Measurements from ENCODE around the gene BANK1. TPM values are rescaled to one million over a fixed set of nuclear protein-coding genes. Genes with fewer than 3 reads are reported as not detected.
A peak's percentile ranks its signal among the peaks of the same experiment; 100 is the strongest.

Gene BANK1
- total RNA-seq, 2 donors from 2014 or later: 4.9 to 12.4 TPM

DNA sequence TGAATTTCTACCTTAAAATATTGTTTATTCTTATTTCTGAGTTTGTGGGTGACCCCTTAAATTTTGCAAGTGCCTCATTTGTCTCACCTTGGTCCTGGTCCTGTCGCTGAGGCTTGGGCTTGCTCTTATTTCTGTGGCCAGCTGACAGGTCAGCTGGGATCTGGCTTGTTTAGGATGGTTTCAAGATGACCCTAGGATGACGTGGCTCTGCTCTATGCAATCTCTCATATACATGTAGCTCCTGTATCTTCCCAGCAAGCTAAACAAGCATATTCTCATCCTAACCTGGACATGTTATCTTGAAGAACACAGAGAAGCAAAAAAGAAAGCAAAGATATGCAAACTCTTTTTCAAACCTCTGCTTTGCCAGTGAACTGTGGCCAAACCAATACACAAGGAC lies 158.4 kb downstream of the BANK1 start:
- intact Hi-C loops (cut with DNase I): no loop called here
- no peak for DNase-seq (ENCODE audit: low spot score)

DNA sequence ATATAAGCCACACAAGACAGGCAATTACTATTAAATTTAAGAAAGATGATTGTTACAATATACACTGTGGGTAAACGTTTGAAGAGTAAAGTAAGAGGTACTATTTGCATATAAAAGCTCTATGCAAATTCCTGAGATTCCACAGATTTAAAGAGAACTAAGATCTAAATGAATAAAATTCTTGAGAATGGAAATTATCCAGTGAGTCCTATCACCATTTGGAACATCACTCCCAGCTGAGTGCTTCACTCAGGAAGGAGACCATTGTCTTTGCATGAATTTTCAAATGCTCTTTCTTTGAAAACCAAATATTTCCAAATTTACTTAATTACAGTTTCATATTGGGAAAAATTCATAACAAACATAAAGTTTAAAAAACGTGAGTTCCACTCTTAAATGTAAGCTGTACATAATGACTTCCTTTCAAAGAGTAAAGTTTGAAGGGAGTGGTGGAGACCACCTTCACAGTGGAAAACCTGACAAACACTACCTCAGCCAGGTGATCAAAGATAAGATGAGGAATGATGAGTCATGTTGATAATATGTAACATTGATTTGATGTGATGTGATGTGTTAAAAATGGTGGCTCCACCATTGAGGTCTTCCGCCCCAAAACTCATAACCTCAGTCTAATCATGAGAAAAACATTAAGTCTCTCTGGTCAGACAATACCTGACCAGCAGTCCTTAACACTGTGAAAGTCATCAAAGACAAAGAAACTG lies 159.9 kb downstream of the BANK1 start:
- intact Hi-C loops (cut with DNase I): loop anchor here in 1 of 2 donors (10.0 kb wide), 1 partner anchor 666 kb away; no protein-coding TSS in a partner anchor
- no peak for DNase-seq (ENCODE audit: low spot score)

DNA sequence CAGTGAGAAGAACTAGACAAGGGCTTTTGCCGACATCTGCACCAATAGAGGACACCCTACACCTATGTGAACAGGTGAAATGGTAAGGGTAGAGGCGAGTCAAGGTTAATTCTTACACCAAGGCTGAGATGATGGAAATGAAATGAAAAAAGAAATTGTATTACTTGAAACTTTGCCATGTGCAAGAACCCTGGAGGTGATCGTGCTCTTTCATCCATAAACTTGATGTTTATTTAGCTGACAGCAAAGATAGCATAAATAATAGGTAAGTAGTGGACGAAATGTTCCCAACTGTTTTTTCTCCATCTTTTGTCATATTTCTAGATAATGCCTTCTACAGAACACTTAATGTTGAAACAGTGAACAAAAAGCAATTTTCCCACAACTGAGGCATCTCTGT lies 162.5 kb downstream of the BANK1 start:
- intact Hi-C loops (cut with DNase I): loop anchor here in 1 of 2 donors (10.0 kb wide), 1 partner anchor 668 kb away; no protein-coding TSS in a partner anchor
- no peak for DNase-seq (ENCODE audit: low spot score)

DNA sequence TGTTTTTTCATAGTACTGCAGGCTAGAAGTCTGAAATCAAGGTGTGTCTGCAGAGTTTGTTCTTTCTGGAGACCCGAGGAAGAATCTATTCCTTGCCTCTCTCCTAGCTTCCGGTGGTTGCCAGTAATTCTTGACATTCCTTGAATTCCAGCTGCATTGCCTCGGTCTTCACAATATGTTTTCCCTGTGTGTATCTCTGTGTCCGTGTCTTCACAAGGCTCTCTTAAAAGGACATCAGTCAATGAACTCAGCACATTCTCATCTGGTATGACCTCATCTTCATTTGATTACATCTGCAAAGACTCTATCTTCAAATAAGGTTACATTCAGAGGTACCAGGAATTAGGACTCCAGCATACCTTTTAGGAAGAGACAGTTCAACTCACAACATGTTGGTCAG lies 163.4 kb downstream of the BANK1 start:
- intact Hi-C loops (cut with DNase I): loop anchor here in 1 of 2 donors (10.0 kb wide), 1 partner anchor 669 kb away; no protein-coding TSS in a partner anchor
- DNase-seq (ENCODE audit: low spot score): no peak

DNA sequence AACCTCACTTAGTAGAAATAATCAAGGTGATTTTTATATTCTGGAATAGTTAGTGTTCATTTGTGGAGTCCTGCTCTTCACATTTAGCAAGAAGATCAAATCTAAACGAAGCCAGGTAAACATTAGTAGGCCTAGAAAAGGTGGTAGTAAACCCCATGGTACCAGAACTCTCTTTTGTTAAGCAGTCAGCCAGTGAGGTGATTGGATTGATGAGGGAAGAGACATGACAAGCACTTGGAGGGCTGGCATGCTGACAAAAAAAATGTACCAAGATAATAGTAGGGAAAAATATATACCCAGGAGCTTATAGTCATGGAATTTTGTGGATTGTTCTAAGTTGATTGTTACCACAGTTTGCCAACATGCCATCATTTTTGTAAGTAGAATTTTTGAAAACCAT lies 163.8 kb downstream of the BANK1 start:
- no peak for DNase-seq (ENCODE audit: low spot score)
- intact Hi-C loops (cut with DNase I): loop anchor here in 1 of 2 donors (10.0 kb wide), 1 partner anchor 670 kb away; no protein-coding TSS in a partner anchor

DNA sequence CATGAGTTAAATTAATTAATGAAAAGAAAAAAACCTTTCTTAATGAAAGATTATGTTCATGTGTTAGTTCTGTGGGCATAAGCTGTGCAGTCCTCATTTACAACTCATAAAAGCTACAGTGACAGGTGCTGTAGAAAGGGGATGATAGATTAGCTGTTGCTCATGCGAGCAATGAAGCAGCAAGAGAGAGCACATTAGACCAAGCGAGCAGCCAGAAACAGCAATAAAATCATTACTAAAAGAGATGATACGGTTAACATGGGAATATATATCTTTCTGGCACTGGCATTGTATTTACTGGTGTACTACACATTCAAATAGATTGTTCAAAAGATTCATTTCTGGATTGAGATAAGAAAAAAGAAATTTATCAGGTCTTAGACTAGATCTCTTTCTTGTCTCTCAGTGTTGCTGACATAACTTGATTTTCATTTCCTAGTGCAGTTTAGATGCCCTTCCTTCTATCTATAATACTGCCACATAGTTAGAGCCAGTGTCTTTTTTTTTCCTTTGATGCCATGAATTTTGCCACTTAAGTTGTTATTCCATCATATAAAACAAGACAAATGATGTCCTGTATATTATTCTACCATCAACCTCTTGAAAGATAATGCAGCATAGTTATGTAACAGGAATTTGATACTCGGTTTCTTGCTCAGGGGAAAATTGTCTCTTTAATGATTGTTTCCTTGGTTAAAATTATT lies 164.6 kb downstream of the BANK1 start:
- intact Hi-C loops (cut with DNase I): loop anchor here in 1 of 2 donors (10.0 kb wide), 1 partner anchor 670 kb away; no protein-coding TSS in a partner anchor
- DNase-seq (ENCODE audit: low spot score): no peak

DNA sequence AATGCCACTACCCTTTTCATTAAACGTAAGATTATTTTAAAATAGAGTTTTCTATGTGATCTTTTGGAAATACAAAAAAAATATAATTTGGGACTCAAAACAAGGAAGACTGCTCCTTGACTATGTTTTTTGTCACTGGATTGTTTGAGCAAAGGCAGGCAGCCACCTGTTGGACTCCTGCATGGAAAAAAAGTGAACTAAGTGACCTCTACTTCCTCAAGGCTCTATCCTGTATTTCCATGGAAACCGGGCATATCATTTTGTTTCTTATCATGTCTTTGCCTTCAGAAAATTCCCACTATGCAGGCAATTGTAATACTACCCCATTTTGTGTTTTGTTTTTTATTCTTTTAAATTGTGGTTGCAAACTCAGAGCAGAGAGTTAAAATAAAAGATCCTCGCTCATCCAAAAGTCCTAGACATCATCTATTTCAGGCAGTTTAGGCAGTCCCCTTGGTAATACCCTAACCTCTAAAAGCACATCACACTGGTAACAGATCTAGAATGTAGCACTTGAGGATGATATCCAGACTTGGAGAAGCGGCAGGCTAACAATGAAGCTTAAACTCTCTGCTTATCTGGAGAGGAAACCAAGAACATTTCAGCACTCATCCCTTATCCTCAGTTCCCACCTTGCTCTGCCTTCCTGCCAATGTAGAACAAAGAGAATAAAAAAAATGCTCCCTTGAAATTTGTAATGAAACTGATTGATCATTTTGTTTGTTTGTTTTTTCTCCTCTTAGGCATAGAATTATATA lies 165.7 kb downstream of the BANK1 start:
- DNase-seq (ENCODE audit: low spot score): no peak
- intact Hi-C loops (cut with DNase I): loop anchor here in 1 of 2 donors (10.0 kb wide), 1 partner anchor 671 kb away; no protein-coding TSS in a partner anchor

DNA sequence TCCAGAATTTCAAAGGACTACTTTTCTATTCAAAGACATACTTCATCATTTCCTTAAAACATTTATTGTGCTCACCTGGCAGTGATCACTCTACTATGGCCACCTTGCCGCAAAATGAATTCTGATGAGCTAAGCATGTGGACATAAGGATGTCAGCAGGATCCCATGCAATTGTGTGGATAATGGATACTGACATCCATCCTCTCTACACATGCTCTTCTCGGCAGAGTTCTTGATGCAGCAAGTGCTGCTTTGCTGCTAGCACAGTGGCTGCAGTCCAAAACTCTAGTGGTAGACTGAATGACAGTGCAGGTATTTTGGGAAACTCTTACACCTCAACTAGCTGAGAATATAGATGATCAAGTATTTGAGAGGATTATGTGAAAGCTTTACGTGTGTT lies 168.0 kb downstream of the BANK1 start:
- intact Hi-C loops (cut with DNase I): loop anchor here in 1 of 2 donors (10.0 kb wide), 1 partner anchor 674 kb away; no protein-coding TSS in a partner anchor
- no peak for DNase-seq (ENCODE audit: low spot score)

DNA sequence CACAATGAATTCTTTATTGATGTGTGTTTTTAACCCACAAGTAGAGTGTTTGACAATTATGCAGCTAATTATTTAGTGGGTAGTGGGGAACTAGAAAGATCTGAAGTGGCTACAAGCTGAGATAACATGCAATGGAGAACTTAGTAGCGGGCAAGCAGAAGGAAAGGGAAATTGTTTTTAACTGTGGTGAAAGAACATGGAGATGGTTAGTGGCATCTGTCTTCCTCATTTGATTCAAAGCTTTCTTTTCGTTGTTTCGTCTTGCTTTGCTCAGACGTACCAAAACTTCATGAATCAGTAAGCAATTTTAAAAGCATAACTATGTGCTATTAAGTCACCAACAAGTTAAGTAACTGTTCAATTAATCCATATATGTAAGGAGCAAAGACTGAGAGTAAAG lies 169.9 kb downstream of the BANK1 start:
- intact Hi-C loops (cut with DNase I): no loop called here

DNA sequence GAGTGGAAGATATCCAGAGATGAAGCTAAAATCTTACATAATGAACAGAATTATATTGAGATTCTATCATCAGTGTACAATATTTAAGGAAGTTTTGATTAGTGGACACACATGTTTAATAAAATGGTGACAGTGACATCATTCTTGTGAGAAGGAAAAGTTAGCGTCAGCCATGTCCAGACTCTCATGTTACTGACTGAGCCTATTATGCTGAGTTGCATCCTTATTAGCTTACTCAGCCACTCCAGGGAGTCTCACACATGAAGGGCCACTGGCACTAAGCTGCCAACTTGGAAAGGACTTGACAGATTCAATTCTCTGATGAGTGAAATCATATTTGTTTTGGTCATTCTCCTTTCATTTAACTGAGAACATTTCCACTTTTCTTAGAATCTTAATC lies 170.6 kb downstream of the BANK1 start:
- DNase-seq (ENCODE audit: low spot score): no peak
- intact Hi-C loops (cut with DNase I): no loop called here

More for the DNA sequence above, 169.9 kb downstream of the BANK1 start:
- no peak for DNase-seq (ENCODE audit: low spot score)

DNA sequence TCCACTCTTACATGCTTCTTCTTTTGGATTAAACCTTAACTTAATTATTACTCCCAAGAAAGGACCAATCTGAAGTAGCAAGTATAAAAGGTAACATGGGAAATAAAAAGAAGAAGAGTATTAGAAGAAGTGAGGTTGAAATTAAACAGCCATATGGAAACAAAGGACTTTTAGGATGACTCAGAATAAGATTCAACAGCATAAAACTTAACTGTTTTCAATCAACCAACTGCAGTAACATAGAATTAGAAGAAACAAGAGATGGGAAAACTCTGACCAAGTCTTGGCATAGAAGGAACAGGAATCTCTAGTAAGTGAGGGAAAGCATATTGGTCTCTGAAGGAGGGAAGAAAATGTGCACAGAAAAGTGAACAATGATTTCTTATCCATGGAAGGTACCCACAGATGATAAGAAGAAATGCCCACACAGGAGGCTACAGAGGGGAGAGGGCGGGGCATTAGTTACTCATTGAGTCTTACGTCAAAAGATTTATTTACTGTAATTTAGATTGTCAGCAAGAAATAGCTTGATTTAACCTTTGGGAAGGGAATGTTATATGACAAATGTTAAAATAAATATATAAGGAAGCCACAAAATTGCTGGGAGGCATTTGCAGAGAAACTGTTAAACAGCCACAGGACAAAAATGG lies 177.3 kb downstream of the BANK1 start:
- no peak for DNase-seq (ENCODE audit: low spot score)
- intact Hi-C loops (cut with DNase I): no loop called here

DNA sequence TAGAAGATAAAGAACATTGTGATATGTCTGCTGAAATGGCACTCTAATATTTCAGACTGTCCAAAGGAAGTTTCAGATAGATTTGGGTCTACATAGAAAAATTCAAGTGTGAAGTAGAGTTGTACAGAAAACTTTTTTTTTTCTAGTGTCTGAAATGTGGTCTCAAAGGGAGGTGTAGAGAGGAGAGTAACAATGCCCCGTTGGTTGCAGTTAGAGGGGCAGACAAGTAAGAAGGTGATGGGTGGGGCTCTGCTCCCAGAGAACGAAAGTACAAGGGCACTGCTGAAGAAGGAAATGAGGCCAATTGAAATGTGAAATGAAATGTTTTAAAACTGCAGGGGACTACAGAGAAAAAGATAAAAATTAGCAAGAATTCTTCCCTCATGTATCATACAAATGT lies 177.8 kb downstream of the BANK1 start:
- intact Hi-C loops (cut with DNase I): no loop called here
- DNase-seq (ENCODE audit: low spot score): no peak

DNA sequence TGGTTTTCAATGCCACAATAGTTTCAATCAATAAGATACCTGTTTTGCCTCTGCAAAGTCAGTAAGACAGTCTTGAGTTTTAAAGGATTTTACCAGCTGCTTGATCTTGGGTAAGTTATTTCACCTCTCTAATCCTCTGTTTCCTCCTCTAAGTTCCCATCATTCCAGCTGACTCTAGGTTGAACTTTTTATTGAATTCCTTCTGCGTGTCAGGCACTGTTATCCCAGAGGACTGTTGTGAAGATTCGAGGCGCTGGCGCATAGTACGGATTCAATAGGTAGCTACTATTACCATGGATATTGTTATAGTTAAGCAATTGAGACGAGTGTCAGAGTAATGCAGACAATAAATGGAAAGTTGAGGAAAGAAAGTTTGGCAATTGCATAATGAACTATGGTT lies 179.4 kb downstream of the BANK1 start:
- no peak for DNase-seq (ENCODE audit: low spot score)
- intact Hi-C loops (cut with DNase I): no loop called here

DNA sequence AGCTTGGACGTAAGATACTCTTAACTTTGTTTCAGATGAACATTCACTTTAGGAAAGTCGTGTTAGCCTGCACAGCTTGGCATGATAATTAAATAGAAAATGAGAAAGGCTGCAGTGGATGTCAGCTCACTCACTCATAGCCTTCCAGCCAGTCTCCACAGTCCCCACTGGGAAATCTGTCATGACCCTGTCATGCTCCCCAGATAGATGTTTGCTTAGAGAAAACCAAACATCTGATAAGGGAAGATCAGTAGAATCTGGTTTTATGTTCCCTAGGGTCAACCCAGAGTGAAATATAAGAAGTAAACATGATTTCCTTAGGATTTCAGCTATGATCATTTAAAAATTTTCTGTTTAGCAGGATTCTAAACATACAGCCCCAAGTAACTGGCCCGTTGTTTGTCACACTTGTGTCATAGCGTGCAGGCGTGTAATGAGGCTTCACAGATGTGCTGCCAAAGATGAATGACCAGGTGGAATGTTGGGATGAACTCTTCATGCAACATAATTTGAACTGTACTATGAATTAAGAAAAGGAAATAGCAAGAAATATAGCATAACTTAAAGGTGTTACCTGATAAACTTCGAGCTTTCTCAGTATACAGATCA lies 180.1 kb downstream of the BANK1 start:
- intact Hi-C loops (cut with DNase I): no loop called here
- DNase-seq (ENCODE audit: low spot score): no peak

DNA sequence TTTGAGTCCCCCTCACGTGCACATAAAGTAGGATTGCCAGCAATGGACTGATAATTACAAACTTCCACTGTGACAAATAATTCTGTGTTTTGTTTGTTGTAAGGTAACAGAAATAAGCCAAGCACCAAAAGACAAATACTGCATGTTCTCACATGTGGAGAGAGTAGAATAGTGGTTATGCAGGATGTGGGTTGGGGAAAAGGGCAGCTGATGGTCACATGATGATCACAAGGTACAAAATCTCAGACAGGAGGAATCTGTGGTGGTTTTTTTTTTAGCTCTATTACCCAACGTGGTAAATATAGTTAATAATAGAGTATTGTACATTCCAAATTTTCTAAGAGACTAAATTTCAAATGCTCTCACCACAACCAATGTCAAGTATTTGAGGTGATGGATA lies 182.3 kb downstream of the BANK1 start:
- no peak for DNase-seq (ENCODE audit: low spot score)
- intact Hi-C loops (cut with DNase I): no loop called here

DNA sequence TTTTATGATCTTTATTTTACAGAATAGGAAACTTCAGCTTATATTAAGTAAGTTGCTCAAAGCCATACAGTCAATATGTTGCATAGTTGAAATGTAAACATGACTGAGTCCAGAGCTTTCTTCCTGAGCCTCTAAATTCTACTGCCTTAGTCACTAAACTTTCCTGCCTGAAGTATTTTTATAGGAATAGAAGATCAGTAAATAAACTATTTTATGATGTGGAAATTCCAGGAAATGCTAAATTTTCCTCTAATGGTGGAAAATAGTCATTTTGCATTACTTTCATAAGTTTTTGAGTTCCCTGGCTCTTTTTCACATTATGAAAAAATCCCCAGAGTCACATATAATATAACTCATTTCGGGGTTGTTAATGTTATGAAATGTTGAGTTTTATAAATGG lies 182.8 kb downstream of the BANK1 start:
- DNase-seq (ENCODE audit: low spot score): no peak
- intact Hi-C loops (cut with DNase I): no loop called here

DNA sequence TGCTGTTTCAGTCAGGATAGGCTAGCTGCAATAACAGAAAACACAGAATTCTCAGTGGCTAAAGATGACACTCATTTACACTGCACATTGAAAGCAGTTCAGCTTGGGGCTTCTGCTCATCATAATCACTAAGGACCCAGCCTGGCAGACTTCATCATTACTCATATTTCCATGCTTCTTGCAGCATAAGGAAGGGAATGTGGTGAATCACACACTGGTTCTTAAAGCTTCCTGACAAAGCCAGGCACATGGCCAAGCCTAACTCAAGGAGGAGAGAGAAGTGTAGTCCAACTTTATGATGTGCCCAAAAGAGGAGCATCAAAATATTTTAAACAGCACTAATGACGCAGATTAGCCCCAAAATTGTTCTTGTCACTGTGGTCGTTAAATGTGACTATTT lies 186.5 kb downstream of the BANK1 start:
- DNase-seq (ENCODE audit: low spot score): peak; percentile 76
- intact Hi-C loops (cut with DNase I): no loop called here

DNA sequence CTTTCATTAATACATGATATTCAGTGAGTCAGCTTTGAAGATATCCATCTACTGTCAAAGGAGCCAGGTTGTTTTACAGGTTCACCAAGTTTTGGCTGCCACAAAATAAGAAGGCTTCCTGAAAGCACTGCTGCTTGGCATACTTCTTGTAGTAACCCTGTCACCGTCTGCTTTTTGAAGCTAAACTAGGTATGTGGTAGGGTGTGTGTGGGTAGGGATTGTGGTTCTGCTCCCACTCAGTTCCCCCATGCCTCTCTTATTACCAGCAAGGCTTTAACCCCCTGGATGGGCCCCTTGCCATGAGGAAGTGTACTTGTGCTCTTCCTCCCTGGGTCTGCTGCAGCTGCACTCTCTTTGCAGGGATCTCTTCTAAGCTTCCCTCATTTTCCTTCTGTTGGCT lies 191.2 kb downstream of the BANK1 start:
- no peak for DNase-seq (ENCODE audit: low spot score)
- intact Hi-C loops (cut with DNase I): no loop called here

DNA sequence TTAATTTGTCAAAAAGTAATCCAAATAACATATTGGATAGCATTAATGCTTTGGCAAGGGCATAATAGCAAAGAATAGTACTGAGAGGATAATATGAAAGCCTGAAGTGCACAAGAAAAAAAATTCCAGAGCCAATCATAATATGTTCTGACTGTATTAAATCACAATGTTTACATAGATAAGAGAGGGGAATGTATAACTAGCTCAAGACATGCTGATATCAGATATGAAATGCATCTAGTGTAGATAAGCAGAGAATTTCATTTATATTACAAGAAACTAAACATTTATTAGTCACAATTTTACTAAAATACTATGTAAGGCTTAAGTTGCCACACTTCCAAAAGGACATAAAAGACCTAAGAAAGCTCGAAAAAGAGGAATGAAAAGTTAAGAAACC lies 193.3 kb downstream of the BANK1 start:
- intact Hi-C loops (cut with DNase I): no loop called here

More for the DNA sequence above, 193.3 kb downstream of the BANK1 start:
- no peak for DNase-seq (ENCODE audit: low spot score)

Measured in posterior vena cava (tissue), 2 donors.